ENCODE data around the gene NAV3.

- TF ChIP-seq, protein P1, sequence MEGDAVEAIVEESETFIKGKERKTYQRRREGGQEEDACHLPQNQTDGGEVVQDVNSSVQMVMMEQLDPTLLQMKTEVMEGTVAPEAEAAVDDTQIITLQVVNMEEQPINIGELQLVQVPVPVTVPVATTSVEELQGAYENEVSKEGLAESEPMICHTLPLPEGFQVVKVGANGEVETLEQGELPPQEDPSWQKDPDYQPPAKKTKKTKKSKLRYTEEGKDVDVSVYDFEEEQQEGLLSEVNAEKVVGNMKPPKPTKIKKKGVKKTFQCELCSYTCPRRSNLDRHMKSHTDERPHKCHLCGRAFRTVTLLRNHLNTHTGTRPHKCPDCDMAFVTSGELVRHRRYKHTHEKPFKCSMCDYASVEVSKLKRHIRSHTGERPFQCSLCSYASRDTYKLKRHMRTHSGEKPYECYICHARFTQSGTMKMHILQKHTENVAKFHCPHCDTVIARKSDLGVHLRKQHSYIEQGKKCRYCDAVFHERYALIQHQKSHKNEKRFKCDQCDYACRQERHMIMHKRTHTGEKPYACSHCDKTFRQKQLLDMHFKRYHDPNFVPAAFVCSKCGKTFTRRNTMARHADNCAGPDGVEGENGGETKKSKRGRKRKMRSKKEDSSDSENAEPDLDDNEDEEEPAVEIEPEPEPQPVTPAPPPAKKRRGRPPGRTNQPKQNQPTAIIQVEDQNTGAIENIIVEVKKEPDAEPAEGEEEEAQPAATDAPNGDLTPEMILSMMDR (conservative IDR thresholded peaks at IDR 0.05; ENCODE audit: low read depth, low read length) = no peak
- no peak for TF ChIP-seq EZH2 (IDR thresholded peaks at IDR 0.05; ENCODE audit: borderline replicate concordance, low read depth, low read length, poor library complexity, severe bottlenecking)
Observed at GRCh38 chr12:78167510-78167909, 336.8 kb downstream of the NAV3 start.

Measured in A673 (cell line).